RKO (cell line): ENCODE measurements around the gene TRO.
A peak's percentile ranks its signal among the peaks of the same experiment; 100 is the strongest.

Experiments
- DNase-seq: peaks from one replicate; pipeline ENCODE4 v3.0.0-alpha.2; 2016; ENCODE audit warnings: low spot score

The TRO gene

DNA sequence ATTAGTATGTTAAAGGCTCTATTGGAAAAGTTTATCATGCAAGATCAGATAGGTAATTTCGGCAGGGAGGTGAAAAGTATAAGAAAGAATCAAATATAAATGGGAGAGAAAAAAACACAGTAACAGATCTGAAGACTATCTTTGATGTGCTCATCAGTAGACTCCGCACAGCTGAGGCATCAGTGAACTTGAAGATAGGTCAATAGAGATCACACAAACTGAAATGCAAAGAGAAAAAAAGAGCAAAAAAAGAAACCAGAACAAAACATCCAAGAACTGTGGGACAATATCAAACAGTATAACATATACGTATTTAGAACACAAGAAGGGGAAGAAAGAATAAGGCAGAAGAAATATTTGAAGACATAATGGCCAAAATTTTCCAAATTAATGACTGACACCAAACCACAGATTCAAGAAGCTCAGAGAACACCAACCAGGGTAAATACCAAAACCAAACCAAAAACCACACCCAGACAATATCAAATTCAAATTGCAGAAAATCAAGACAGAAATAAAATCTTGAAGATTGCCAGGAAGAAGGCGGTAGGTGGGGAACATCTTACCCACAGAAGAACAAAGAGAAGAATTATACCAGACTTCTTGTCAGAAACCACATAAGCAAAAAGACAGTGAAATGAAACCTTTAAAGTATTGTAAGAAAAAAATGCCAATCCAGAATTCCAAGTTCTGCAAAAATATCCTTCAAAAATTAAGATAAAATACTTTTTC lies 44.3 kb downstream of the TRO start:
- no peak for DNase-seq

DNA sequence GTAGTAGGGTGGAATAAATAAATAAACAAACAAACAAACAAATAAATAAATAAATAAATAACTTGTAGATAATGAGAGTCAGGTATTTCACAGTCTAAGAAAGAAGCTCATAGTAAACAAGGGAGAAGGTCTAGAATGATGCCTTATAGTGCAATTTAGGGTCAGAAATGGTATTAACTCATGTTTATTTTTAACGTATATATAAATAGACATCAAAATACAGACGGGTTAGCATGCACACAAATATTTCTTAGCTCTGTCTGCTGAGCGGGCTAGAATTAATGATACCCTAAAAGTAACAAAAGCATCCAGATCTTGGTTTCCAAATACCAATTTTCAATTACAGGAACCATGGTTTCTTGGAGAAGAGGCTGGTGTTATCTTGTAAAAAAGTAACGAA lies 56.8 kb downstream of the TRO start:
- DNase-seq, result no peak

DNA sequence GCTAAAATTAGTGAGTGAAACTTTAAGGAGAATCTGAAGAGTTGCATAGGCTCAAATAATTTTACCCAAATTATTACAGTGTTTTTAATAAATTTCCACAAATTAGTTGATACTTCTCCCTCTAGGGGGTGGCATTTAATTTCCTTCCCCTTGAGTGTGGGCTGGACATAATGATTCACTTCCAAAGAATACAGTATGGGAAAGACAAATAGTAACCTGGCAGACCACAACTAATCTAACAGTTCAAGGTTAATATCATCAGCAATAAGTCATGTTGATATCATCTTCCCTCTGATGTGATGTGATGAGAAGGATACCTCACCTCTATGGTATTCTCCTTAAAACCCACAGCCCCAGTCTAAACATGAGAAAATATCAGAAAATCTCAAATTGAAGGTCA lies 57.8 kb downstream of the TRO start:
- DNase-seq, result peak; percentile 10

DNA sequence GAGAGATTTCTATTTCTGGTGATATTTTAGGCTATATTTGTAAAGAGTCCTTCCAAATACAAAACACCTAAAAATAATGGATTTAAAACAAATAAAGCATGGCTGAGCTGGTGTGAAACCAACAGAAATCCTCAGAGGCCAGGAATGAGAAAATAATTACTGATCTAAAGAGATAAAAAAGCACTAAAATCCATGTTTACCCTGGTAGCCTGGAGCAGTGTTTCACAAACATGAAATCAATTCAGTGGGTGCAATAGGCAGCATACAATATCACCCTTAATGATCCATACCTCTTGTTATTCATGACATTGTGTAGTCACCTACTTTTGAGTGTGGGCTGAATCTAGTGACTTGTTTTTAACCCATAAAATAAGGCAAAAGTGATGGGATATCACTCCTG lies 58.8 kb downstream of the TRO start:
- DNase-seq, result no peak

DNA sequence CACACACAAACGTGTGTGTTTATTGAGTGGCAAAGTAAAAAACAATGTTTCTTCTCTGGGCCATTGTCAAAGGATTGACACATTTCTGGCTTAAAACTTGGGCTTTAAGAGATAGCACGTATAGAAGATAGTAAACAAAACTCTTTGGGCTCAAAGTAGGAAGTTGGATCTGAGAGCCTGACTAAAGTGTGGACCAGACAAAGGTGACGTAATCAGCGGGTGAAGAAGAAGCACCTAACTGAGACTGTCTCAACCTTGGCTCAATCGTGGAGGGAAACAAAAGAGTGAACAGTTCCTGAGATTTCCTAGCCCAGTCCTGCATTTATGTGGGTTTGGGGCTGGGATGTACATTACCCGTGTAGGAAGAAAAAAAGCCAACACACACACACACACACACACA lies 59.7 kb downstream of the TRO start:
- no peak for DNase-seq
